HG02623 (cell line): ENCODE measurements around the gene BORCS5.
"Not testable (repeated sequence)": the region's sequence is repeated elsewhere in the genome, so short reads cannot be mapped to it uniquely, and the experiment has no call there.

Experiments
- ATAC-seq: cut with Tn5 transposase; IDR thresholded peaks from one replicate; pipeline ENCODE4 v1.9.1; 2021; ENCODE audit warnings: moderate library complexity; ENCODE audit not compliant: unreplicated experiment

Gene BORCS5

DNA sequence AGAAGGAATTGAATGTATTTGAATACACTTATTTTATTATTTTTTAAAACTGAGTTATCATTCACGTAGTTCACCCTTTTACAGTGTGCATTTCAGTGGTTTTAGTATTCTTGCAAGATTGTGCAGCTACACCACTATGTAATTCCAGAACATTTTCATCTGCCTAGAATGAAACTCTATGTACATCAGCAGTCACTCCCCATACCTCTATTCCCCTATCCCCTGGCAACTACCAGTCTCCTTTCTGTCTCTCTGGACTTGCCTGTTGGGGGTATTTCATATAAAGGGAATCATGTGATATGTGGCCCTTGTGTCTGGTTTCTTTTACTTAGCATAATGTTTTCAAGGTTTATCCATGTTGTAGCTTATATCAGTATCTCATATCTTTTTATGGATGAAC is 96.8 kb downstream of the BORCS5 start:
- no peak for ATAC-seq

DNA sequence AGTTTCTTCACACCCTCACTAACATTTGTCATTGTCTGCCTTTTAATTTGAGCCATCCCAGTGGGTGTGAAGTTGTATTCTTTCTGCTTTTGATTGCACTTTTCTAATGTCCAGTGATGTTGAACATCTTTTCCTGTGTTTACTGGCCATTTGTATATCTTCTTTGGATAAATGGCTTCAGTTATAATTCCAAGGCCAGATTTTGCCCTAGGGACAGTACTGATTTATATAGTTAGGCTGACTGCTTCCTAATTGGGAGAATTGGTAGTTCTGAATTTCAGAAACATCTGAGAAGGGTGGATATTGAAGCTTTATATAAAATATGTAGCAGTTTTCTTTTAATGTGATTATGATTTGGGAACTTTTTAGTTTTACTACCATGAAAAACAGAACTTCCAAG is 97.4 kb downstream of the BORCS5 start:
- ATAC-seq: no peak

DNA sequence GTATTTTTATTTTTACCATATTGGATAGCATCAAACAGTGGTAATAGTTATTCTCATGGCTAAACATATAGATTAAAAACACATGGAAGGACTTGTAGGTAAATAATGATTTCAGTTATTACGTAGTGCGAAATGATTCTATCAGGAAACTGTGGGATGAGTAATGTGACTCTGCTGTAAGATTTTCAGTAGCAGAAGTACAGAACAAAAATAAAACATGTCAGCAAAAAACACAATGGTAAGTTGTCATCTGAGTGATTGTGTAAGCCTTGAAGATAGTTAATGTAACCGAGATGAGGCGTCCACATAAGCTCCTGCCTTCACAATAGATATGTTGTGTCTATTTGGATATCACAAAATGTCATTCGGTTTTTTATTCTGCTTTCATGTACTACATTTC is 99.8 kb downstream of the BORCS5 start:
- no peak for ATAC-seq

DNA sequence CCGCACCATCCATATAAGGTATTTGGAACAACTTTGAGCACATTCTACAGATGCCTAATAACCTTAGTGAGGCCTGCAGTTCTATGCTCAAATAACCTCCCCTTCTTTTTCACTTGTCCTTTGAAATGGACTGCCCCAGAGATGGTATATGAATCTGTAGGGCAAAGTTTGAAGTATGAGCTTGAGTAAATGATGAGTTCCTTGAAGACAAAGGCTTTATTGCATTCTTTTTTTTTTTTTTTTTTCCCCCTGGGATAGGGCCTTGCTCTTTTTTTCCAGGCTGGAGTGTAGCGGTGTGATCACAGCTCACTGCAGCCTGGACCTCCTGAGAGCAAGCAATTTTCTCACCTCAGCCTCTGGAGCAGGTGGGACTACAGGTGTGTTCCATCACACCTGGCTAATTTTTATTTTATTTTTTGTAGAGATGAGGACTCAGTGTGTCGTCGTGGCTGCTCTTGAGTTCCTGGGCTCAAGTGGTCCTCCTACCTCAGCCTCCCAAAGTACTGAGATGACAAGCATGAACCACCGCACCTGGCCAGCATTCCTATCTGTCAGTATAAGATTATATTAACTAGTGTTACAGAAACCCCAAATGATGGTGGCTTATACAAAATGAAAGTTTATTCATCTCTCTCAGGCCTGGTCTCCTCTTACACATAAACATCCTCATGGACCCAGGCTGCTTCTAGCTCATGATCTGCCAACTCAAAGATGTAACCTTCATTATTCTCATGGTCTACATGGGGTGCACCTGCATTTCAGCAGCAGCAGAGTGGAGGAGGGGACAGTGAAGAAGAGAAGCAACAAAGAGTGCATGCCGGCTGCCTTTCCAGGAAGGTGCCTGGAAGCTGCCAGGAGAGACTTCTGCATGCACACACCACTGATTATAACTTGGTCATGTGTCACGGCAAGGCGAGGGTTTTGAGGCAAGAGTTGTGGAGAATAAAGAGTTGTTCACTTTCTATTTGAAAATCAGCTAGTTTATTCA is 104.4 kb downstream of the BORCS5 start:
- ATAC-seq: no peak

DNA sequence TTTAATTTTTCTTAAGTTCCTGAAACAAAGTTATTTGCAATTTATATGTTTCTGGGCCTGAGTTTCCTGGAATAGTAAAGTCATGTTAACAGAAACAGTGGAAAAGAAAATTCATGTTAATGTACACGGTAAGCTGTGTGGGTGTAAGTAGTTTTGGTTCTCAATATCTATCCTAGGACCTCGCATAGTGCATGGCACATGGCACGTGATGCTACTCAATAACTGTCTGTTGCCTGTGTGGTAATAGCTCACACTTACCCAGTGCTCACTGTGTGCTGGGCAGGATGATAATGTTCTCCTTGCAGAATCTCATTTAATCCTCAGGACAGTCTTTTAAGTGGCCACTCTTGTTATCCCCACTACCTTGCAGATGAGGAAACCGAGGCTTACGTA is 105.0 kb downstream of the BORCS5 start:
- ATAC-seq: no peak

DNA sequence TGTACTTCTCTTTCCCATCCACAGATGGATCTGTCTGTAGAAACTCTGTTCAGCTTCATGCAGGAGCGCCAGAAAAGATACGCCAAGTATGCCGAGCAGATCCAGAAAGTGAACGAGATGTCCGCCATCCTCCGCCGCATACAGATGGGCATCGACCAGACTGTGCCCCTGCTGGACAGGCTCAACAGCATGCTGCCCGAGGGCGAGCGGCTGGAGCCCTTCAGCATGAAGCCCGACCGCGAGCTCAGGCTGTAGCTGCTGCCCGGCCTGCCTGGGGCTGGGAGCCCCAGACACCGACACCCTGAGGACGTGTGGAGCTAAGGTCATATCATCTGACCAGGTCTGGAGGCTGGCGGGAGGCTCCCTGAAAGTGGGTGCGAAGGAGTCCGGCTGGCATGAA is 108.6 kb downstream of the BORCS5 start:
- ATAC-seq: no peak

DNA sequence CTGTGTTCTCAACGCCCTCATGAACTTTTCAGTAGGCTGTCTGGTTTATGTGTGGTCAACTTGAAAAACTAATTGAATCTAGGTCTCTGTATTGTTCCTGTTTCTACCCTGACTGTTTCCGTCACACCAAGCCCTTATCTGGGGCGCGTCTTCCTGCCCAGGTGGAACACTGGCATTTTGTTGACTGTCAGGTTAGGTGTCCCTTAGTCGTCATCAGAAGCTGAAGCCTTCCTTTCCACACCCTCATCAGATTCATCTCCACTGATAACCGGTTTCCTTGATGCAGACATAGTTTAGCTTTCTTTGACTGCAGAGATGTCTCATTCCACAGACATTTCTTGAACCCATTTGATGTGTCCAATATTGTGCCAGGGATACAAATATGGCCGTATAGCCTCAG is 109.3 kb downstream of the BORCS5 start:
- ATAC-seq: no peak

DNA sequence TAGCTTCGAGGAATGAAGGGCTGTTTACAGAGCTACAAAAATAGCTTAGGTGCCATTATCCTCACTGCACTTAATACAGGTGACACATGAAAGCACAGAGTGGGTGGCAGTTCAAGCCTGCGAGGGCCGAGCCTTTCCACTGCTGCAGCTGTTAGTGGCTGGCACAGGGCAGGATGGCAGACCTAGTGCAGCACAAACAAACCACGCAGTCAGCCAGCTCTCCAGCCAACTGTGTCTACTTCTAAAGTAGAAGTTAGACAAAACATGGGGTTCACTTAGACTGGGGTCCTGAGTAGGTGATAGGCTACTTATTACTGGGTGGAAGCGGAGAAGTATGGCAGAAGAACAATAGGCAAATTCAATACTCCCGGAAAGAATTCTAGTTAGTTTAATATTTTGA is 110.4 kb downstream of the BORCS5 start:
- no peak for ATAC-seq

DNA sequence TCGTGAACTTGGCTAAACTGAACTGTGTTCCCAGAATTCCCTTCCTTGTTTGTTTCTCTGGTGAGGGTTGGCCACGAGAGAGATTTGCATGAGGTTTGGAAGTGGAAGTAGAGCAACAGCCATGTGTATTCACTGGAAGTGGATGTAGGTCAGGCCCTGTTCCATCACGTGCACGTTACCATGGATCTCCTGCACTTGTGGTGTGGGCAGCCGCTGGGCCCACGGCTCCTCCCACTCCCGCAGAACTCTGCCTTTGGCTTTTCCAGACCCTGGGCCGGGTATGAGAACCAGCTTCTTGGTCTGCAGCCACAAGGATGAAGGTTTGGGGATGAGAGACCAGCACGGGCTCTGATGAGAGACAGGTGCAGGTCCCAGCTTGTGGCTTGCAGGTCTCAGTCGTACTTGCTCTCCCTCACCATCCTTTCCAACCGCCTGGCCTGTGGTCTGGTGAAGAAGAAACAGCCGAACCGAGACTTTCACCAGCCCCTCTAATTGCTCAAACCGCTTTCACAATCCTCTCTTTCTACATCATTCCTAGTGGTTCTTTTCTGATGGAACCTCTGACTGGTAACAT is 110.9 kb downstream of the BORCS5 start:
- ATAC-seq: no peak

DNA sequence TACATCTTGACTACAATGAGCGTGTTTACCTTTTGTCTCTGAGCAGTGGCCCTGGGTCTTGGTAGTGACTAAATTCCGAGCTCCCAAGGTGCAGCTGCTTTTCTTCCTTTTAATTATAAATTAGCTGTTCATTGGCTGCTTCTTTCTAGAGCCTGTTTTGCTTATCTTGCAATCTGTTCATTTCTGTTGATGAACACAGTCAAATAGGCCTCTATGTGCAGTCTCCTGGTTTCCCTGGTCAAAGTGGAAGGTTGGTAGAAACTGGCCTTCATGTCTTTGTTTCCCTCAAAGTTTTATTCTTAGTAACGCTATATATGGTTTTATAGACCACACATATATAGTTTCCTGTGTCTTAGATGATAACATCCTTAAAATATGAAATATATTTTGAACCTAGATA is 111.7 kb downstream of the BORCS5 start:
- ATAC-seq: no peak

DNA sequence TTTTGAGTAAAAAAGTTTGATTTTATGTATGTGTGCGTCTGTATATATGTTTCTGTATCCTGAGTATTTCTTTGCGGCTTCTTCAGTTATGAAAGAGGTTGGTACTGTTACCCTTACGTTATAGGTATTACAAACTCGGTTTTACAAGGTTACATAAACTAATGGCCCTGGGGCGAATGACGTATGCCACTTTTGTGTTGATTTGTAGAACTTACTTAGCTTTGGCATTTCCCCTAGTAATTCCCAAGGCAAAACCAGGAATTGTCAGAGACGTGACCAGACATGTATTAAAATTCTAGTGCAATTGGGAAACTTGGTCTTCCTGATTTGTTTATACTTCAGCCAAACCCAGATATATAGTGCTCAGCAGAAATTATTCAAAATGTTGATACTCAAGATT is 112.5 kb downstream of the BORCS5 start:
- ATAC-seq: no peak

DNA sequence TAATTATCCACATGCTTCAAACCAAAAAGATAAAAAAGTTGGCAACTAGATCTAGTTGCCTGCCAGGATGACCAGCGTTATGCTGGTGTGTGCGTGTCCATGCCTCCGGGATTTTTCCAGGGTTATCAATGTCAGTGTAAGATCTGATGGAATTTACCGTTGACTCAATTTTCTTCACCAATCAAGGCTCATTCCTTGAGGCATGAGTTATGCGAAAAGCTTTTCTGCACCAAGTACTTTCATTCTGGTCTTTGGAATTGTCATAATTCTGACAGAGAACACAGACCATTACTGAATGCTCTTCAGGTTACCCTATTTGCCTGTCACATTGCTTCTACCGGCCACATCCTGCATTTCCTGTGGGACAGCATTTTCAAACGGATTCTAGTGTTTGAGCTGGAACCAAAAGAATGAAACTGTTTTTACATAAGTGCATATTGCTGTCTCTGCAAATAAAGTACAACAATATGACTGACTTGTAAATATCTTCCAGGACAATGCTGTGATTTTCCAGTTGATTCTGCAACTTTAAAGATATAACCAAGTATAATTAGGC is 114.0 kb downstream of the BORCS5 start:
- ATAC-seq: no peak

DNA sequence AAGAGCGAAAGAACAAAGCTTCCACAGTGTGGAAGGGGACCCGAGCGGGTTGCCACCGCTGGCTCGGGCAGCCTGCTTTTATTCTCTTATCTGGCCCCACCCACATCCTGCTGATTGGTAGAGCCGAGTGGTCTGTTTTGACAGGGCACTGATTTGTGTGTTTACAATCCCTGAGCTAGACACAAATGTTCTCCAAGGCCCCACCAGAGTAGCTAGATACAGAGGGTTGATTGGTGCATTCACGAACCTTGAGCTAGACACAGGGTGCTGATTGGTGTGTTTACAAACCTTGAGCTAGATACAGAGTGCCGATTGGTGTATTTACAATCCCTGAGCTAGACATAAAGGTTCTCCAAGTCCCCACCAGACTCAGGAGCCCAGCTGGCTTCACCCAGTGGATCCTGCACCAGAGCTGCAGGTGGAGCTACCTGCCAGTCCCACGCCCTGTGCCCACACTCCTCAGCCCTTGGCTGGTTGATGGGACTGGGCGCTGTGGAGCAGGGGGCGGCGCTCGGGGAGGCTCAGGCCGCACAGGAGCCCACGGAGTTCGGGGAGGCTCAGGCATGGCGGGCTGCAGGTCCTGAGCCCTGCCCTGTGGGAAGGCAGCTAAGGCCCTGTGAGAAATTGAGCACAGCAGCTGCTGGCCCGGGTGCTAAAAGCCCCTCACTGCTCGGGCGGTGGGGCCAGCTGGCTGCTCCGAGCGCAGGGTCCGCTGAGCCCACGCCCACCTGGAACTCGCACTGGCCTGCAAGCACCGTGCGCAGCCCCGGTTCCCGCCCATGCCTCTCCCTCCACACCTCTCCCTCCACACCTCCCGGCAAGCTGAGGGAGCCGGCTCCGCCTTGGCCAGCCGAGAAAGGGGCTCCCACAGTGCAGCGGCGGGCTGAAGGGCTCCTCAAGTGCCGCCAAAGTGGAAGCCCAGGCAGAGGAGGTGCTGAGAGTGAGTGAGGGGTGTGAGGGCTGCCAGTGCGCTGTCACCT is 115.4 kb downstream of the BORCS5 start:
- ATAC-seq: not testable (repeated sequence)

DNA sequence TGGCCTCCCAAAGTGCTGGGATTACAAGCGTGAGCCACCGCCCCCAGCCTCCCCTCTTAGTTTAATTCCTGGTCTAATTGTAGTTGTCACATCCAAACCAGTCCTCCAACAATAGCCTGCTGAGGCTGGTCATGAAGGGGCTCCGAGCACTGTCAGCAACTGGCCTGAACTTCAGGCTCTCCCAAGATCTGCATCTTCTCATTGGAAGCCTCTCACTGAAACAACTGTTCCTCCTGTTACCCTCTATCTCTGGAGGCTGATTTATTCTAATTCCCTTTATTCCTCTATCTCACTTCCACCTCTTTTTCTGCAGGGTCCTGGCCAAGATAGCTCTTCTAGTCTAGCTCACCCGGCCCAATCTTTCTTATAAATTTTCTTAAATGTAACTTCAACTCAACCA is 116.3 kb downstream of the BORCS5 start:
- ATAC-seq: no peak

DNA sequence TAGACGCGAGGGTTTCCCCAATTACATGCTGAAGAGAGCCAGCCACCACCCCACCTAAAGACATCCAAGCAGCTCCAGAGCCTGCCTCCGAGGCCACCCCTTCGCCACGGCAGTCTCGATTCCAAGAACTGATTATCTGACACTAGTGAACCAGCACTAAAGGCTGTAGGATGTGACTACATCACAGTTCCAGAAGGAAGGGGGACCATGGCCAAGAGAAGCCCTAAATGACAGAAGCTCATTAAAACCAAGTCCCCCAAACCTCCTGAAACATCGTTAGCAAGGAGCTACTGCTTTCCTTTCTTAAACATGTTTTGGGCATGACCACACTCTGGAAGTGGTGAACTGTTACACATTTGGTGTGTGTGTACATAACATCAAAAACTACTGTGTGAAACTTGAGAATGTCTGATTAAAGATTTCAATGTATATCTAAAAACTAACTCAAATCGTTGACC is 117.6 kb downstream of the BORCS5 start:
- peak; percentile 15 for ATAC-seq

DNA sequence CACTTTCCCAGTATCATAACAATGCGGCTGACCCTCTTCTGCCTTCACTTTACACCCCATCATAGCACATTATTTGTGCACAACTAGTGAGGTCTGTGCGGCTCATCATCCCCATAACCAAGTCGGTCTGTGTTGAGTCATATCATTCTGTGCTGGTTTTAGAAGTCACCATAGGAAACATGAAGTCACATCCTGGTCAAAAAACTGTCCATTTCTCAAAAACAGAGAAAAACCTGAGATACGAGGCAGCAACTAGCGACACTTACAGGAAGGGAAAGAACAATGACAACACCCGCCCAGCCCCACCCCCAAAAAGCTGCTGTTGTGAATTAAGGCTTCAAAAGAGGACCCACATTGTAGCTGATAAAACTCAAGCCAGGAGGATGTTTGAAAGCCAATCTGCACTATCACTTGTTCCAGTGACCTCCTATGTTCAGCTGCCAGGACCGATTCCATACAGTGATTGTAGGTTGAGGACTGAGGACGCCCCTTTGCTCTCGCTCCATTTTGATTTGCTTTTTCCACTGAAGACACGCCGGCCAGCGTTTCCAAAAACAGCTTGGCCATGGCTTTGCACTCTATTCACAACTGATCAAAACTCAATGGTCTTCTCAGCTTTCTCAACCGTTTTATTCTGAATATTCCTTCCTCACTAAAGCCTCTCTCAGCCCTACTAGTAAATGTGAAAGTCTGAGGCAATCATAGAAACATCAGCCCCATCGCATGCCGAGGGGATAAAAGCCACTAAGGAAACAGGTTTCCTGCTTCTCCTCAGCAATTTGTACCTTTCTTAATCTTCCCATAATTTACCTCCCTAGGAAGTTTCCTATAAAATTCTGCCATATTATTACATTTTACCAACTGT is 118.3 kb downstream of the BORCS5 start:
- ATAC-seq: peak; percentile 91

DNA sequence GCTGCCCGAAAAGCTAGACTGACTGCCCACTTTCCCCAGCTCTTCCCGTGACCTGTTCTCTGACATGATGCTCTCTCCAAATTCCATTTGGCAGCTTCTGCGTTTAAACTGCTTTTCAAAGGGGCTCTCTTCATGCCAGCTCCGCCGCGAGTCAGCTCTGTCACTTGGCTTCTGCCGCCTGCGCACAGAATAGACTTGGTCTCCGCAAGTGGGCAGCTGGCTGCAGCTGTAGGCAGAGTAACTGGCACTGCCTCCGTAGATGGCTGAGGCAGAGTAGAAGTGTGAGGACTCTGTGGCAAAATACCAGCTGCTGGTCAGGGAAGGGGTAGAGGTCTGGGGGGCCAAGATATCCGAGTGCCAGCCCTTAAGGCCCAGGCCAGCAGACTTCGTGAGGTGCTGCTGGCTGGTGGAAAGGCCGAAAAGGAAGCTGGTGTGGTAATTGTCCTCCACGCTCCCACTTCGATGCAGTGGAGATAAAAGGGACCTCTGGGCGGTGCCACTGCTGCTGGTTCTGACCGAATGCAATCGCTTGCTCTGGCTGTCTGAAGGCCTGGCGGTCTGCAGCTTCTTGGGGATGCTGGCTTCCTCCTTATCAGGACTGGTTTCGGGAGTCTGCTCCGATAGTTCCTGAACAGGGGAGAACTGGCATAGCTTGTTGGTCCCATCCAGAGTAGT is 120.1 kb downstream of the BORCS5 start:
- ATAC-seq: no peak

DNA sequence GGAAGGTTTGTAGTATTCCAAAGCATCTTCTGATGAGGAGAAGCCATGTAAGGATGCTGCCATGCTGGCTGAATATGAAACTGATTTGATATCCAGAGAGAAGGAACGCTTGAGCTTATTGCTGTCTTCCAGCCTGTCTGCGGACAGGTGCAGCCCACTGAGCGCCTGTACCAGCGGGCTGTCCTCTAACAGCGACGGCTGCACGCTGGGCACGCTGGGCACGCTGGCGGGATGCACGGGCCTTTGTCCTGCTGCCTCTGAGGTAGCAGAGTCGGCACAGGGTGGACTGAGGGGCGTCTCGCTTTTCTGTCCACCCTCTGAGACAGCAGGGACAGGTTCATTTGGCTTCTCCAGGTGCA is 120.6 kb downstream of the BORCS5 start:
- ATAC-seq: no peak

DNA sequence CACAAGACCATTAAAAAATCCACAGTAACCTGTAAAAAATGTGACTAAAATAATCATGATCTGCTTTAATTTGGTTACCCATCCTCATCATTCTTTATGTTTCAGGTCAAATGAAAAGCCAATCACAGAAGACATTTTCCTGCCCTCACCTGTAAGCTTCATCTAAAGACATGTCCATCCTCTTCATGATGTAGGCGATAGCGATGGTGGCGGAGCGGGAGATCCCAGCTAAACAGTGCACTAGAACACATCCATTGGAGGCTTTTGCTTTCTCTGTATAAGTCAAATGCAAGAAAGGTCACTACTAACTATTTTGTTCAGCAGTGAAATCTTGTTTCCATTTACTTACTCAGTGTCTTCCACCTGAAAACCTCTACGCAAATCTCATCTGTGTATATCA is 123.2 kb downstream of the BORCS5 start:
- ATAC-seq: no peak
